Cerebellar cortex (tissue), 1 donor: ENCODE results near the gene WDR48.

ENCODE experiments used
- DNase-seq: peaks from one replicate; pipeline ENCODE4 v3.0.0-alpha.2; 2015; ENCODE audit warnings: low spot score

The WDR48 gene

GRCh38 chr3:39124876-39125840, 73.3 kb downstream of the WDR48 start:
- peak; percentile 54 for DNase-seq

DNA sequence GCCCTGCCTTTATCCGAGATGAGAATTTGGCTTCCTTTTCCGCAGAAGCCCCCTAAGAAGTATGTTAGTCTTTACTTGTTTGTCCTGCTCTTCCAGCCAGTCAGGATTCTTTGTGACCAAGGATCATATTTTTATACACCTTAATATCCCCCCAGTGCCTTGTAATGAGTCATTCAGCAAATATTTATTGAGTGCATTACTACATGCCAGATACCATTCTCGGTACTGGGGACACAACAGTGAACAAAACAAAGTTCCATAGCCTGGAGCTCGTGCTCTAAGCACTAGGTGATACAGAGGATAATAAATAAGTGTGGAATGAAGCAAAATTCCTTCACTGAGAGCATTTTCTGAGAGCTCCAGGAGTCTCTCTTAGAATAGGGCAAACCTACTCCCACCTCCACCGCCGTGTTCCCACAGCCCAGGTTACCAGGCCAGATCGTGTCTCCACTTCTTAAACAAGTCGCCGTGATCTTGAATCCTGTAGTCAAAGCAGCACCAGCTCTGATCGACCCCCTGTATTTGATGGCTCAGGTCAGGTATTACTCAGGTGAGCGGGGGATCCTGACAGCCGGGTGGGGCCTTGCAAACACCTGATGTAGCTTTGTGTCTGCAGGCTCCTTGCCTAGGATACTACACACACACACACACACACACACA, 74.2 kb downstream of the WDR48 start:
- DNase-seq, result no peak

- DNase-seq, result peak; percentile 60
Observed at GRCh38 chr3:39126532-39127071, 74.8 kb downstream of the WDR48 start.

GRCh38 chr3:39127269-39127907, 75.6 kb downstream of the WDR48 start:
- no peak for DNase-seq

DNA sequence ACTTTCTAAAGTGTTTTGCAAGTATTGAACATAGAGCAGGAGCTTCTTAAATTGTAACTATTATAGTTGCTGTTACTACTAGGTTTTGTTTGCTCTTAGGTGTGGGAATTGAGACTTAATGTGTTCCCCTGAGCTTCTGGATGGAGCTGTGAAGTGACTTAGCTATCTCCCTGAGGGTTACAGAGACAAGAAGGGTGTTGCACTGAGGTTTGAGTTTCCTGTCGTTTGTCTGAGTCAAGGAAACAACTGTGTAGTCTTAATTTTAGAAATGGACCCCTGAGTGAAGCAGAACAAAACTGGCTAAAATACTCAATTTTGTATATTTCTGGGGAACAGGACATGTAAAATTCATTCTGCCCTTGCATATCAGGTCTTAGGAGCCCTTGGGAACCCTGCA, 76.1 kb downstream of the WDR48 start:
- no peak for DNase-seq

DNA sequence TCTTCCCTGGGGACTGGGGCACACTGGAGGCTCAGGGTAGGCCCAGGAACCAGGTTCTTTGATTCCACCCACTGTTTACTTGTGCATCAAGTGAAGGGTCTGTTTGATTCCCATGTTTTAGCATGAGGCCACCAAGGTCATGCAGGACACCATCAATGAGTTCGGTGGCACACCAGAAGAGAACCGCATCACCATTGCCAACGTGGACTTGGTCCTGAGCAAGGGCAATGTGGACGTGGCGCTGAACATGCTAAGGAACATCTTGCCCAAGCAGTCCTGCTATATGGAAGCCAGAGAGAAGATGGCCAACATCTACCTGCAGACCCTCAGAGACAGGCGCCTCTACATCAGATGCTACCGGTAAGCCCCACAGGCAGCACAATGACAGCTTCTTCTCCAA, 77.1 kb downstream of the WDR48 start:
- DNase-seq, result no peak

DNA sequence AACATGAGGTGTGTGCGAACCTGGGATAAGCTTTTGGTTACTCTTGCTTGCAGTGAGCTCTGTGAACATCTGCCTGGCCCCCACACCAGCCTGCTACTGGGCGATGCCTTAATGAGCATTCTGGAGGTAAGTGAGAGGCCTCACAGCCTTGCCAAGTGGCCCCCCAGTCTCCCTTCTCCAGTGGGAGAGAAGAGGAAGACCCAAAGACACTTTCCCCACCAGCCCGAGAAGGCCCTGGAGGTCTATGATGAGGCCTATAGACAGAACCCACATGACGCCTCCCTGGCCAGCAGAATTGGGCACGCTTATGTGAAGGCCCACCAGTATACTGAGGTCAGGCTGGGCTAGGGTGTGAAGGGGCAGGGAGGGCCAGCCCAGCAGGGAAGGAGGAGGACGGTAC, 78.2 kb downstream of the WDR48 start:
- DNase-seq, result no peak

DNA sequence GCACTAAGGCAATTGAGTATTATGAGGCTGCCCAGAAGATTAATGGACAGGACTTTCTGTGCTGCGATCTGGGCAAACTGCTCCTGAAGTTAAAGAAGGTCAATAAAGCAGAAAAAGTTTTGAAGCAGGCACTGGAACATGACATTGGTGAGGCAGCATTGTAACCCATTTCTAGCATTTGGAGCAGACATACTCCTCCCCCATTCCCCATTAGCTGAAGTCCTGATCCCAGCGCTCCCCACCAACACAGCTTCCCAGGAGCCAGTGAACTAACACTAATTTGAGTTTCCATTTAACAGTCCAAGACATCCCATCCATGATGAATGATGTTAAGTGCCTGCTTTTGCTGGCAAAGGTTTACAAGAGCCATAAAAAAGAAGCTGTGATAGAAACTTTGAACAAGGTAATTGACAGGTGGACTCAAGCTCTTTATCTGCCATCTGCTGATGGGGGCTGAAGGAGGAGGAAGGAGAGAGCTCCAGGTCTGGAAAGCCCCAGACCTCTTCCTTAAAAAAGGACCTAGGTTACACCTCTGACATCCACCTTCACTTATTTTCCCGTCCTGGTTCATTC, 79.0 kb downstream of the WDR48 start:
- DNase-seq, result no peak

GRCh38 chr3:39132096-39133092, 80.6 kb downstream of the WDR48 start:
- no peak for DNase-seq

- no peak for DNase-seq
Observed at GRCh38 chr3:39133093-39133490, 81.3 kb downstream of the WDR48 start.

DNA sequence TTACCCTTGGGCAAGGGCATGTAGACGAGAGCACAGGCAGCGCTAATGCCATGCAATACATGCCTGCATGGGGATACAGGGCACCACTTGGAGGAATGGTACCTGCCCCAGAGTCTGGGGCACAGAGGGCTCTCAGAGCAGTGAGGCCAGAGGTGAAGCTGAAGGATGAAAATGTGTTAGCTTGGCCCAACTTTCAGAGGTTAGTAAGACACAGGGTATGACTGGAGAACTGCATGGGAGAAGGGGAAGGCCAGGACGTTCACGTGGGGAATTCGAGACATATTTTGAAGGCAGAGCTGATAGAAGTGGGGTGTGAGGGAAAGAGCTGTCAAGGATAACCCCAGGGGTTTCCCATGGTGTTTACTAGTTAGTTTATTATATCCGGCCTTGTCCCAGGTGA, 82.0 kb downstream of the WDR48 start:
- DNase-seq, result no peak

DNA sequence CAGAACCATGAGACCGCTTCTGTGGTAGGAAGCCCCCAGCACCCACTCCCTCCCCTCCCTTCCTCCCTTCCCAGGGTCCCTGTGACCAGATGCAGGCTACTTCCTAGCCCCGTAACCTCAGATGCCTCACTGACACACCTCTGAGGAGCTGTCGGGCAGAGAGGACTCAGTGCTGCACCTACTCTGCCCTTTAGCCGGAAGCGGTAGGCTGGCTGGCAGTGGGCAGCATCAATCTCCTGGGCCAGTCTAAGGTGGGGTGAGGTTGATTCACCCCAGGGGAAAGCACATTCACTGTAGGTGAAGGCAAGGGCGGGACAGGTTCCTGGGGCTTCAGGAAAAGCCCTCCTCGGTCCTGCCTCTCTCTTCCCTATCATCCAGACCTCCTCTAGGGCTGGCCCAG, 82.5 kb downstream of the WDR48 start:
- DNase-seq, result no peak

DNA sequence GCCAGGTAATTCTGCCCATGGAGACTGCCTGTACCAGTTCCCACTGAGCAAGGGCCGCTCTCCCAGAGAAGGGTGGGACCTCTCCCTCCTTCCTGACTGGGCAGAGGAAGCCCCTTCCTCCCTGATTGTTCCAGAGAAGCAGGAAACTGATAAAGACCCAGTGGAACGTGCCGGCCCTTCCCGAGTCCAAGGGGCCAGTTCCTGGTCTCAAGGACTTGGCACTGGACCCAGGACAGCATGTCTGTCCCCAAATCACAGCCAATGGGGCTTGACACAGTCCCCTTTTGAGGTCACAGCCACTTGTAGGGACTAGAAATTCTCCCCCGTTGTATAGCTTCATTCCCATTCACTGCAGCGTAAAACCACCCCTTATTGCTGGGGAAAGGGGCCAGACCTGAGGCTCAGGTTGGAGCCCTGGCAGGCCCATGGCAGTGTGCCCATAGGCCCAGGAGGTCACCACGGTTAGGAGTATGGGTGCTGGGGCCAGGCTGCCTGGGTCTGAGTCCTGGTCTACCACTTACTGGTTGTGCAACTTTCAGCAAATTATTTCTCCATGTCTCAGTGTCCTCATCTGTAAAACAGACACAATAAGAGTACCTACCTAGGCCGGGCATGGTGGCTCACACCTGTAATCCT, 83.5 kb downstream of the WDR48 start:
- DNase-seq, result no peak

DNA sequence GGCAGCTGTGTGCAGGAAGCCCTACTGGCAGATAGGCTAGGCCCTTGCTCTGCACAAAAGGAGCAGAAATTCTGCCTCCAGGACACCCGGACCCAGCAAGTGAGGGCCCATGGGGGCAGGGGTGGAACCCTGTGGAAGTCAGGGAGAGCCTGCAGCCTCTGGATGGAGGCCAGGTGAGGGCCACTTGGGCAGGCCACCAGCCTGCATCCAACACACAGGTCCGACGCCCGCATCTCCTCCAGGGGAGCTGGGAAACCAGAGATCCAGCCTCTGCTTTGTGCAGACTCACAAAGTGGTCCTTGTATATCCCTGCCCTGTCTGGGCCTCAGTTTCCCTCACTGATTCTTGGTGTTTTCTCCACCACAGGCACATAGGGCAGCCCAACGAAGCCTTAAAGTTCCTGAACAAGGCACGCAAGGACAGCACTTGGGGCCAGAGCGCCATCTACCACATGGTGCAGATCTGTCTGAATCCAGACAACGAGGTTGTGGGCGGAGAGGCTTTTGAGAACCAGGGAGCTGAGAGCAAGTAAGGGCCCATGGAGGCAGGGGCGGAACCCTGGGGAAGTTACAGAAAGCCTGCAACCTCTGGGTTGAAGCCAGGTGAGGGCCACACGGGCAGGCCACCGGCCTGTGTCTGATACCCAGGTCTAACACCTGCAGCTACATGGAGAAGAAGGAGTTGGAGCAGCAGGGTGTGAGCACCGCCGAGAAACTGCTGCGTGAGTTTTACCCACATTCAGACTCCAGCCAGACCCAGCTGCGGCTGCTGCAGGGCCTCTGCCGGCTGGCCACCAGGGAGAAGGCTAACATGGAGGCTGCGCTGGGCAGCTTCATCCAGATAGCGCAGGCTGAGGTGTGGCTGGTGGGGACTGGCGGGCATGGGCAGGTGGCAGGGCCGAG, 85.0 kb downstream of the WDR48 start:
- DNase-seq, result no peak

- no peak for DNase-seq
Observed at GRCh38 chr3:39137435-39137936, 85.7 kb downstream of the WDR48 start.

GRCh38 chr3:39137991-39138803, 86.4 kb downstream of the WDR48 start:
- DNase-seq, result no peak

DNA sequence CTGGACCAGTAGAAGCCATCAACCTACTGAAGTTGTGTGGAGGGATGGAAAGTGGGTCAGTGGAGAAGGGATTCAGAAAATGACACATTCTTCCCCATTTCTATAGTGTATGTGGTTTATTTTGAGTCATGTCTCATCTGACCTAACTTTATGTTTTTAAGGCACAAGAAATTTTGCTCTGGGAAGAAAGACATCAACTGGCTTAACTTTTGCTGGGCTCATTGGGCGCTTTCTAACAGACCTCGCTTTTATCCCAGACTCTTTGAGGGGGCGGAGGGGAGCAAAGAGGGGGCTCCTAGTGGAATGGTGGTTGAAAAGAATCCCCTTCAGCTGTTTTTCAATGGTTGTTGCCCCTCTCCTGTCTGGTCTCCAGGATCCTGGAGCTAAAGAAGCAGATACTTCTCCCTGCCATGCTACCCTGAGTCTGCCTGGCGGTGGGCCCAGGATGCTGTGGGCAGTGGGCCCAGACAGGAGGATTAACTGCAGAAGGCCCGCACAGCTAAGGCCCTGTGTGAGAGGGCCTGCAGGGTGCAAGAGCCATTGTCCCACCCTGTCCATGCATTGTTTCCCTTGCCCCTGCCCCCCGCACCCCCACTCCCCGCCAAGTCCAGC, 87.1 kb downstream of the WDR48 start:
- peak; percentile 89 for DNase-seq

GRCh38 chr3:39139442-39139841, 87.6 kb downstream of the WDR48 start:
- DNase-seq, result no peak
